ENCODE measurements around the gene VSIR.

DNA sequence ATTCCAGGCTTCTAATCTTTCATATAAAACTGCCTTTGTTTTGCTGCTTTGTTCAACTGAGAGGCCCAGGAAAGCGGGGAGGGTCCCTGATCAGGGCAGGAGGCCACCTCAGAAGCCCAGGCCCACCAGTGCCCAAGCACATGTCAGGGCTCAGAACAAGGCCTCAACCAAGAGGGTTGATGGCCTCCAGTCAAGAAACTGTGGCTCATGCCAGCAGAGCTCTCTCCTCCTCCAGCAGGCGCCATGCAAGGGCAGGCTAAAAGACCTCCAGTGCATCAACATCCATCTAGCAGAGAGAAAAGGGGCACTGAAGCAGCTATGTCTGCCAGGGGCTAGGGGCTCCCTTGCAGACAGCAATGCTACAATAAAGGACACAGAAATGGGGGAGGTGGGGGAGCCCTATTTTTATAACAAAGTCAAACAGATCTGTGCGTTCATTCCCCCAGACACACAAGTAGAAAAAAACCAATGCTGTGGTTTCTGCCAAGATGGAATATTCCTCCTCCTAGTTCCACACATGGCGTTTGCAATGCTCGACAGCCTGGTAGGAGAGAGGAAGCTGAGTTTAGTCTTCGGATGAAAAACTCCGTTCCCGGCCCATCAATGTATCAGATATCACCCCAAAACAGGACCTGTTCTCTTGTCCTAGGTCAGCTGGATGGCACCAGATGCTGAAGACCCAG, 43.8 kb upstream of the VSIR start:
- TF ChIP-seq, protein P1, sequence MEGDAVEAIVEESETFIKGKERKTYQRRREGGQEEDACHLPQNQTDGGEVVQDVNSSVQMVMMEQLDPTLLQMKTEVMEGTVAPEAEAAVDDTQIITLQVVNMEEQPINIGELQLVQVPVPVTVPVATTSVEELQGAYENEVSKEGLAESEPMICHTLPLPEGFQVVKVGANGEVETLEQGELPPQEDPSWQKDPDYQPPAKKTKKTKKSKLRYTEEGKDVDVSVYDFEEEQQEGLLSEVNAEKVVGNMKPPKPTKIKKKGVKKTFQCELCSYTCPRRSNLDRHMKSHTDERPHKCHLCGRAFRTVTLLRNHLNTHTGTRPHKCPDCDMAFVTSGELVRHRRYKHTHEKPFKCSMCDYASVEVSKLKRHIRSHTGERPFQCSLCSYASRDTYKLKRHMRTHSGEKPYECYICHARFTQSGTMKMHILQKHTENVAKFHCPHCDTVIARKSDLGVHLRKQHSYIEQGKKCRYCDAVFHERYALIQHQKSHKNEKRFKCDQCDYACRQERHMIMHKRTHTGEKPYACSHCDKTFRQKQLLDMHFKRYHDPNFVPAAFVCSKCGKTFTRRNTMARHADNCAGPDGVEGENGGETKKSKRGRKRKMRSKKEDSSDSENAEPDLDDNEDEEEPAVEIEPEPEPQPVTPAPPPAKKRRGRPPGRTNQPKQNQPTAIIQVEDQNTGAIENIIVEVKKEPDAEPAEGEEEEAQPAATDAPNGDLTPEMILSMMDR (IDR thresholded peaks at IDR 0.05): no peak
- TF ChIP-seq EZH2 (IDR thresholded peaks at IDR 0.05; ENCODE audit: borderline replicate concordance, insufficient read depth, low read depth, low read length, poor library complexity, severe bottlenecking): no peak
